Measurements from ENCODE around the gene PTCH1. TPM values are rescaled to one million over a fixed set of nuclear protein-coding genes. Genes with fewer than 3 reads are reported as not detected.

The PTCH1 gene
- total RNA-seq, 2 donors from 2014 or later = 26.0 to 32.9 TPM

- H3K4me3 Mint-ChIP-seq = peak overlapping the region; percentile 12
- peaks cover 50% of the 10 kb centered on the region for H3K4me1 Mint-ChIP-seq
- no peak overlapping the region for H3K27ac Mint-ChIP-seq
Observed at GRCh38 chr9:95494022-95494415, 22.8 kb downstream of the PTCH1 start.

GRCh38 chr9:95493402-95493801 is 23.4 kb downstream of the PTCH1 start:
- Mint-ChIP-seq H3K27me3 (ENCODE audit: insufficient read depth) (peaks cover 24% of the 10 kb centered on the region), H3K36me3 (ENCODE audit: low read depth) (peaks cover 7% of the 10 kb centered on the region), H3K4me1 (peaks cover 46% of the 10 kb centered on the region), H3K27ac (no peak overlapping the region), H3K4me3 (no peak overlapping the region), H3K9me3 (no peaks in the 10 kb centered on the region)
- Histone ChIP-seq H3K27ac (ENCODE audit: low read depth, low read length) (no peak overlapping the region), H3K27me3 (ENCODE audit: control insufficient read depth, insufficient read depth, low read length, poor library complexity, severe bottlenecking) (no peaks in the 10 kb centered on the region), H3K4me1 (ENCODE audit: control insufficient read depth, insufficient read depth, low read length) (peaks cover 4% of the 10 kb centered on the region), H3K4me3 (ENCODE audit: low read length) (no peak overlapping the region), H3K9me3 (ENCODE audit: control insufficient read depth, low read length) (no peaks in the 10 kb centered on the region), H3K9ac (ENCODE audit: extremely low read depth, low read length, poor library complexity, severe bottlenecking) (no peak overlapping the region), H3K36me3 (ENCODE audit: control insufficient read depth, insufficient read depth, low read length) (no peaks in the 10 kb centered on the region)
- WGBS, 2 experiments (ENCODE audit: insufficient coverage in 1 of 2, insufficient read length in 1 of 2) = 96 to 98% methylated on average over 4 to 5 of the region's 5 CpGs
- TF ChIP-seq CTCF (conservative IDR thresholded peaks at IDR 0.05) = no peak
- no peak for DNase-seq

More at GRCh38 chr9:95494022-95494415, 22.8 kb downstream of the PTCH1 start:
- H3K9ac ChIP-seq (ENCODE audit: extremely low read depth, low read length, poor library complexity, severe bottlenecking) = no peak overlapping the region
- no peaks in the 10 kb centered on the region for H3K36me3 ChIP-seq (ENCODE audit: control insufficient read depth, insufficient read depth, low read length)
- H3K9me3 ChIP-seq (ENCODE audit: control insufficient read depth, low read length) = no peaks in the 10 kb centered on the region
- no peak overlapping the region for H3K4me3 ChIP-seq (ENCODE audit: low read length)
- peaks cover 4% of the 10 kb centered on the region for H3K4me1 ChIP-seq (ENCODE audit: control insufficient read depth, insufficient read depth, low read length)
- no peak for TF ChIP-seq CTCF (conservative IDR thresholded peaks at IDR 0.05)
- H3K27ac ChIP-seq (ENCODE audit: low read depth, low read length) = peak overlapping the region; percentile 95
- no peaks in the 10 kb centered on the region for H3K27me3 ChIP-seq (ENCODE audit: control insufficient read depth, insufficient read depth, low read length, poor library complexity, severe bottlenecking)
- no peaks in the 10 kb centered on the region for H3K9me3 Mint-ChIP-seq
- no peak for DNase-seq
- H3K36me3 Mint-ChIP-seq (ENCODE audit: low read depth) = peaks cover 7% of the 10 kb centered on the region
- 96 to 98% methylated on average over 24 to 26 of the region's 26 CpGs for WGBS, 2 experiments (ENCODE audit: insufficient coverage in 1 of 2, insufficient read length in 1 of 2)
- H3K27me3 Mint-ChIP-seq (ENCODE audit: insufficient read depth) = peaks cover 24% of the 10 kb centered on the region

- Histone ChIP-seq H3K4me3 (ENCODE audit: low read length) (no peak overlapping the region), H3K27ac (ENCODE audit: low read depth, low read length) (no peak overlapping the region), H3K27me3 (ENCODE audit: control insufficient read depth, insufficient read depth, low read length, poor library complexity, severe bottlenecking) (no peaks in the 10 kb centered on the region), H3K9me3 (ENCODE audit: control insufficient read depth, low read length) (no peaks in the 10 kb centered on the region), H3K36me3 (ENCODE audit: control insufficient read depth, insufficient read depth, low read length) (no peaks in the 10 kb centered on the region), H3K4me1 (ENCODE audit: control insufficient read depth, insufficient read depth, low read length) (peaks cover 4% of the 10 kb centered on the region), H3K9ac (ENCODE audit: extremely low read depth, low read length, poor library complexity, severe bottlenecking) (no peak overlapping the region)
- no peak for DNase-seq
- Mint-ChIP-seq H3K4me1 (peaks cover 41% of the 10 kb centered on the region), H3K9me3 (no peaks in the 10 kb centered on the region), H3K27me3 (ENCODE audit: insufficient read depth) (peaks cover 14% of the 10 kb centered on the region), H3K4me3 (no peak overlapping the region), H3K36me3 (ENCODE audit: low read depth) (peaks cover 10% of the 10 kb centered on the region), H3K27ac (no peak overlapping the region)
- no peak for TF ChIP-seq CTCF (conservative IDR thresholded peaks at IDR 0.05)
- 93 to 100% methylated on average over 2 to 8 of the region's 8 CpGs for WGBS, 2 experiments (ENCODE audit: insufficient coverage in 1 of 2, insufficient read length in 1 of 2)
Observed at GRCh38 chr9:95491543-95492320, 25.0 kb downstream of the PTCH1 start.

Measured in endodermal cell (in vitro differentiated cells).